ENCODE data around the gene KIF13A. TPM values are rescaled to one million over a fixed set of nuclear protein-coding genes. Genes with fewer than 3 reads are reported as not detected.
"Not testable (repeated sequence)": the region's sequence is repeated elsewhere in the genome, so short reads cannot be mapped to it uniquely, and the experiment has no call there.

The KIF13A gene
- total RNA-seq, 1 donor from 2014 or later, result 16.3 TPM

DNA sequence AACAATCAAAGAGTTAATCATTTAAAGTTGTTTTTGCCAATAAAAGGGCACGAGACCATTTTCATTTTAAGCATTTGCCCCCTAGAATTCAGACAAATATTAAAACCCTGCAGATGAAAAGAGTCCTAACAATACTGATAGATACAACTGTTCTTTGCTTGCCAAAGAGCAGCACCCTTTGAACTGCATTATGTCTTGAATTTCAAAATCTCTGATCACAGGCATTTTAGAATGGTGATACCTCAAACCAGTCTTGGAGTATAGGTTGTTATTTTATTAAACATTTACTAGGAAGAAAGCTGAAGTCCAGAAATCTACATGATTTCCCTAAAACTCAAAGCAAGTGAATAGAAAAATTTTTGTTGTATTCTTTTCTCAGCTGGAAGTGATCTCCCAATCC, 108.7 kb downstream of the KIF13A start:
- FAIRE-seq (no peak), DNase-seq (ENCODE audit: low spot score in 2 of 2) (no peak)

DNA sequence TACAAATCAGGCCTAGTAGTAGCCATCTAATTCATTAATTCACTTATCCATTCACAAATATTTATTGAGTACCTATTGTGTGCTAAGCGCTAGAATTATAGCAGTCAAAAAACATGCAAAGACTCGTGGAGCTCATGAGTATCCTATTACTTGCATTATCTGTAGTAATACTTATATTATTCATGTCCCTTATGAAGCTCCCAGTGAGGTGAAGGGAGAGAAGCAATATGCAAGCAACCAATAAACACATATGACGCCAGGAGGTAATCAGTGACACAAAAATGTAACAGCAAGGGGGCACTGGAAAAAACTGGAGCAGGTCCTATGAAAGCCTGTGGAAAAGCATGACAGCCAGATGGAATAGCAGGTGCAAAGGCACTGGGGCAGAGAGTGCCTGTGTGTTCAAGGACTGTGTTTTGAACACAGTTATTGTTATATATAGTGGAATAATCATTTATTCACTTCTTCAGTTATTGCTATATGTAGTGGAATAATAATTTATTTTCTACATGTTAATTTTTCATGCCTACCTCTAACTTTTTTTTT, 109.5 kb downstream of the KIF13A start:
- FAIRE-seq (no peak), DNase-seq (ENCODE audit: low spot score in 2 of 2) (no peak)

DNA sequence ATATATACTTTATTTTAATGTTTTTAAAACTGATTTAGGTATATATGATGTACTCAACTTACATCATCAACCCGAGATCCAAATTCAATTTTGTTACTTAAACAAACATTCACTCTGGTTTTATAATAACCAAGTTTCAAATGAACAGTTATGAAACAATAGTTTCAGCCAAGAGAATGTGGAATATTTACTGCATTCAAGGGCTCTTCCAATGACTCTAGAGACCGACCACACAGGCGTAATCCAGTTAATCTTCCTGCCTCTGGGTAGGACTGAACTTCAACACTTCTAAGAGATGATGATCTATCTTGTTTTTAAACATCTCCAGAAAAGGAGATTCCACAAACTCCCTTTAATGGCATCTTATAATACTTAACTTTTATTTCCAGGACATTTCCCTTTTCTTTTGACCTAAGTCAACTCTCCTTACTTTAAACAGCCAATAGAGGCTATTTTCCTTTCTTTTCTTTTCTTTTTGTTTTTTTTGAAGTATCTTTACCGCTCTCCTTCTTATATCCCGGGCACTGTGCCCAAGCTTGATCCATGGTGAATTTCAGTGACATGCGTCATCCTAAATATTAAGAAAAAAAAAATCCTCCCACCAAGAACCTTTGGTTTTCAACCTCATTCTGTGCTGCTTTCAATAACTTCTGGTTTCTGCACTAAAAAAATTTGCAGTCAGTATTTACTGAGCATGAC, 110.1 kb downstream of the KIF13A start:
- FAIRE-seq (no peak), DNase-seq (ENCODE audit: low spot score in 2 of 2) (no peak)

DNA sequence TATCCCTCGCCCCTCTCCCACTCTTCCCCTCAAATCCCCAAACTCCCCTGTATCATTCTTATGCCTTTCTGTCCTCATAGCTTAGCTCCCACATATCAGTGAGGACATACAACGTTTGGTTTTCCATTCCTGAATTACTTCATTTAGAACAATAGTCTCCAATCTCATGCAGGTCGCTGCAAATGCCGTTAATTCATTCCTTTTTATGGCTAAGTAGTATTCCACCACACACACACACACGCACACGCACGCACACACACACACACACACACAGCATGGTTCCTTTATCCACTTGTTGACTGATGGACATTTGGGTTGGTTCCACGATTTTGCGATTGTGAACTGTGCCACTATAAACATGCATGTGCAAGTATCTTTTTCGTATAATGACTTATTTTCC, 112.7 kb downstream of the KIF13A start:
- FAIRE-seq (no peak), DNase-seq (ENCODE audit: low spot score in 2 of 2) (no peak)

DNA sequence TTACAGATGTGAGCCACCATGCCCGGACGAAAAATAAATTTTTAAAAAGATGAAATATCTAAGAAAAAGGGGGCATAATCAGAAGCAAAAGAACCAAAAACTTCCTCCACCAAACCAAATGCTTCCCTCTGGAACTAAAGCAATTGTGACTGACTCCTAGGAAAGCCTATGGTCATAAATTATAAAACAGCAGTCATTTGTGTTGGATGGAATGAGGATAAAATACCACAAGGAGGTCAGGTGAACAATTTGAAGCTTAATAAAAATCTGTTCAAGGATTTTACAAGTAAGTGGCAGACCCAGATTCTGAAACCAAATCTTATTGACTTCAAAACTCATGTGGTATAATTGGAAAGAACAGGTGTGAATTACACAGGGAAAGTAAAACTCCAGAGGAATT, 114.5 kb downstream of the KIF13A start:
- no peak for DNase-seq (ENCODE audit: low spot score in 2 of 2)
- FAIRE-seq, result no peak

DNA sequence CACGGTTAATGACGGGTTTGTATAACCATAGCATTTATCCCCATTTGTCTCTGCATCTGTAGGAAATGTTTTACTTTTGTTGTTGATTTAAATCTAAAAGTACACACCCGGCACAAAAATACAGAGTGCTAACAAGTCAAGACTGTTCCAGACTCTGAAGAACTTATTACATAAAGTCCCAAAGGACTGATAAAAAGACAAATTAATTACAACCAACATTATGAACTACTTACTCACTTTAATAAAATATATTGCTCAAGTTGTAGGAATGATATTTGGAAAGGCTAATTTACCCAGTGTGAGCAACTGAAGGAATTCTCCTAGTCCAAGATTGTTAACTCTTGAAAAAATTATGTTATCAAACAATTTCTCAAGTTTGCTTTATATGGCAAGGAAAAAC, 115.6 kb downstream of the KIF13A start:
- FAIRE-seq, result no peak
- DNase-seq (ENCODE audit: low spot score in 2 of 2), result no peak

DNA sequence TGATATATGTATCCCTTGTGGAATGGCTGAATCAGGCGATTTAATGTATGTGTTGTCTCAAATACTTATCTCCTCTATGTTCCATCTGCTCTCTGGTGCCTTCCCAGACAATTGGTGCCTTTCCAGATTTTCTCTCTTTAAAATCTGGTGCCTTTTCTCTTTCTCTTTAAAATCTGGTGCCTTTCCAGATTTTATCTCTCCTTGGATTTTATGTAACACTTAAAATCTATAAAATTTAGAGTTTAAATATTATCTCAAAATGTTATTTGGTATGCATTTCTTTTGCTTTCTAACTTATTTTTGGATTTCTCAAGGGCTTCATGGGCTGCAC, 116.3 kb downstream of the KIF13A start:
- FAIRE-seq, result no peak
- no peak for DNase-seq (ENCODE audit: low spot score in 2 of 2)

DNA sequence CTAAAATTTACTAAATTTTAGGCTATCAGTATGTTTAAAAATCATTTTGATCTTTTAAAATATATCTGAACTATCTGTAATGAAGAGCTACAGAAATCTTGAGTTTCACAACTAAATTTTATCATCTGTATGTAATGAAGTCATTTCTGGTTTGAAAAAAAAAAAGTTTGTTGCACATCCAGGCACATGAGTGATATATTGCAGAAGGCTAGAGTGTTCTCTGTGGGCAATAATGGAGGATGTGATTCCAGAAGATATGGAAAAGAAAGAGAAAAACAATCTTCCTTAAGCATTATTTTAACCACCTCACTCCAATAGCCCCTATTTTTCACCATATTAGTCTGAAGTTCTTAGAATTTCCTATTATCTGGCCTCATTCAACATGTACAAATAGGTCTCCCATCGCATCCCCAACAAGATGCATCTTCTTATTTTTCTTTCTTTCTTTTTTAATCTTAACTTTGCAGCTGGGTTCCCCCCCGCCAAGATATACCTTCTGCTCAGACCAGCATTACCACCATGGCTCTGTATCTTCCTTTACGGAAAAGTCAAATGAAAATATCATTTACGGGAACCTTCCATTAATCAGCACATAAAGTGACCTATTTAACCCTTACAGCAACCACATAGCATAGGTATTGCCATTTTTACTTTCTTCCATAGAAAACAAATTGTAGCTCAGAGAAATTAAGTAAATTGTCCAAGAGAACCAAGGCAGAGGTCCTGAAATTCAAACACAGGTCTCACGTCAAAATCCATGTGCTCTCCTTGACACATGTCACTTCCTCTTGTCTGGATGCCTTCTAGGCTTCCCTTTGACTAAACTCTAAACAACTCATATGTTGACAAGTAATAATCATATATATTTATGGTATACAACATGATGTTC, 116.9 kb downstream of the KIF13A start:
- DNase-seq (ENCODE audit: low spot score in 2 of 2) (no peak), FAIRE-seq (no peak)

DNA sequence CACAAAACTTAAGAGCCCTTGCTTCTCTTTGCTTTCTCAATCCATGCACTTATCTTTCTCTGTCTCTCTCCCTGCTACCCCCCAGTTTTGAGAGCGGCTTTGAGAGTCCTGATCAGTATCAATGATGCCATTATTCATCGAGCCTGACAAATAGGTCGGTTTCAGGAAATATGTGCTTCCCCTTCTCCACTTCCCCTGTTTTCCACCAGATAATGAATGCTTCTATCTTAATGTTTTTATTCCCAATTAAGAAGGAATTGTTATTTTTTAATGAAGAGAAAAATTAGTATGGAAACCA, 117.7 kb downstream of the KIF13A start:
- DNase-seq (ENCODE audit: low spot score in 2 of 2), result no peak
- no peak for FAIRE-seq

DNA sequence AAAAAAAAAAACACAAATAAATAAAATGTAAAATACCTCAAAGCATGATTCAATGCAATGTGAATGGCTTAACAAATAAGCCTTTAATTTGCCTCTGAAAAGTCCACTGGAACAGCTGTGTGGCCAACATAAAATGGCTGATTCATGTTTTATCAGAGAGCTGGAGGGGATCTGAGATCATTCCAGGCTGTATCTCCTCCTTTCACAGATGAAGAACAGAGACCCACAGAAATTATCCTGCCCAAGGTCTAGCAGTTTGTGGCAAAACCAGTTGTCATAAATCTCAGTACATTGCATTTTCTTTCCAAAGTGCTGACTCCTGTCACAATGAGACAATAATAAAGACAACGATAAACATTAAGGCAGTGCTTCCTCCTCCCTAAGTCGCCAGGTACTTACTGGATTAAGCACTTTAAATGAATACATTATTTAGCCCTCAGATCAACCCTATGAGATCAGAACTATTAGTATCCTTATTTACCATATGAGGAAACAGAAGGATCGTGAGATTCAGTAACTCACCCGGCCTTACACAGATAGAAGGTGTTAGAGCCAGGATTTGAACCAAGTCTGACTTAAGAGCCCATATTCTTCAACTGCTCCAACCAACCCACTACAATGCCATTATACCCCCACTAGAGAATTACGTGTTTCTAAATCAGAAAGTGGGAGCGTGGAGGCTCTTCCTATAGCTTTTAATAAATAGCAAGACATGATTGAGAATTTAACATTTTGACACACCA, 118.3 kb downstream of the KIF13A start:
- DNase-seq (ENCODE audit: low spot score in 2 of 2) (peak in 1 of 2 donors; percentile 9), FAIRE-seq (no peak)

DNA sequence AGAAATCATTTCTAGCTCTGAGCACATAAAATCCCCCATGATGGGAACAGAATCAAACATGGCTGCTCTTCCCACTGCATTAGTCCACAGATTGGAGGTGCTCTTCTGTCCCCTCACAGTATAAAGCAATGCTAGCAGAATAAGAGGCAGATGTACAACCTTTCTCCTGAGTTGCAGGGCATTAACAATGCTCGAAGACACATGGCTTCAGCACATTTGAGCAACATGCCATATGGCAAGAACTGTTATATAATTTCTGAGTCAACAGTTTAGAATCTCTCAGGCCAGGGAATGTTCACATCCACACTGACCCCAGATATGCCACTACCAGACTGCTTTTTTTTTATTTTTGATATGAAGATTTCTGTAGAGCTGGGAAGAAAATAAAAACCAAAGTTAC, 119.6 kb downstream of the KIF13A start:
- DNase-seq (ENCODE audit: low spot score in 2 of 2) (no peak), FAIRE-seq (no peak)

DNA sequence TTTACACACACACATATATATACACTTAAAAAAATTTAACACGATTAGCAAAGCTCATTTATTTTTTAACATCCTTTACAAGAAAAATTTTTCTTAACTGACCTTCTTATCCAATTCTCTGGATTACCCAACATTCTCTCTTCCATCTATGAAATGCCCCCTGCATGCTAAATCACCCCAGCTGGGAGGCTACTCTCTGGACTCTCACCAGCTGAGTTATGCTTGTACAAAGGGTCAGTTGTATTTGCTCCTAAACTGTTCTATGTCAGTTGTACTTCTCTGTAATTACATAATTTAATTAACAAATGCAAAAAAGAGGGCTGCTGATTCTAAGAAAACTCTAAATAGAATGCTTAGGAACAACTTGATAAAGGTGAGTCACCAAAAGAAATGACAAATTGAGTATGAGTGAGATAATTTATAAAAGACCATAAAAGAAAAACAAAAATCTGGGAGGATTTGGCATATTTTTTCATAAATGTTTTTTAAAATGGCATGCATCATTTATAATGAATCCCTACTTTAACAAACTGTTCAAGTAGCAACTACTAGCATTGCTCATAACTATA, 120.5 kb downstream of the KIF13A start:
- FAIRE-seq (peak; percentile 15), DNase-seq (ENCODE audit: low spot score in 2 of 2) (peak in 1 of 2 donors; percentile 8)

DNA sequence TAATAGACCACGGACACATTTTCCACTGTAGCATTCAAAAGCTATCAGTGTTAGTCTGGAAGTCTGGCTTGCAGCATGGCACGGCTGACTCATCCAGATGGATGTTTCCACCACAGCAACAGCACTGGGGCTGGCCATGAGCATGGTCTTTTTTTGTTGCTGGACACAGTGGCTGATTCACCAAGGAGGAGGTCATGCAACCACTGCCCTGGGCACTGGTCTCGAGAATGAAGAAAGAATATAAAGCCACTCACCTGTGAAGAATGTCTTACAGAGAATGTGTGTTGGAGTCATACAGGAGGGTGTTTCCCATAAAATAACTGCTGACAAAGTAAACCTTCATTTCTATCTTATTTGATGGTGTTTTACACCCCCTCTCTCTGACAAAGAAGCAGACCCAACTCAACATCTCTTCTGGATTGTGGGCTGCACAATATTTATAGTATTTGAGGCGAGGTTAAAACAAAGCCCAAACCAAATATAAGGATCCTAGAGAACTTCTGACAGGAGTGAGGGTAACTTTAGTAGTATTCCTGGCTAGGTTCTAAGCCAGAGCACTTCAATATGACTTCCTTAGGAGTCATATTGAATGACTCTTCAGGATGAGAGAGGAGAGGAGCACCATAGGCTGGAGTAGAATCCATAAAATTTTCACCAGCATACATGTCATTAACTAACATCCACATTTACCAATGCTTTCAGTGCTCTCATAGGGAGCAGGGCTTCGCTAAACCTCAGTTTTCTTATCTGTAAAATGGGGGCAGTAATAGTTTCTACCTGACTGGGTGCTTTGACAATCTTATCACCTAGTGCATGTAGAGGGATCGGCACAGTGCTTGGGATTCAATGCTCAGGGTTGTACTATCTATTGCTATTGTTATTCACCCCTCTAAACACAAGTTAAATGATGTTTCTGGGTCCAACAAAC, 121.4 kb downstream of the KIF13A start:
- peak in 1 of 2 donors; percentile 15 for DNase-seq (ENCODE audit: low spot score in 2 of 2)

DNA sequence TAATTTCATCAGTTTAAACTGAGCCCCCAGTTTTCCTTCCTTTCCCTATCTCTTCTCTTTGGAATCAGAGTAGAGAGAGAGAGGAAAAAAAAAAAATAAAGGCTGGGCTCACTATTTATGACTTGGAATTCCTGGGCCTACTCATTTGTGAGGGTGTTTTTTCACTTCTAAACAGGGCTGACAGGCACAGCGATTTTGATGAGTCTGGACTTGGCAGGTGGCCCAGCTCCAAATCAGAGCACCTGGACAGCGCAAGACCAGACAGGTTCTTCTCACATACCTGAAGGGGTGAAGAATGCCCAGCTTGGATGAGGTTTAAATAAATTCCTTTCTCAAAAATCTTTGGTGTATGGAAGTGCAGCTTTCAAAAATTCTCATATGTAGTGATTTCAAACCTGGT, 122.2 kb downstream of the KIF13A start:
- DNase-seq (ENCODE audit: low spot score in 2 of 2) (no peak), FAIRE-seq (no peak)

More for the DNA sequence above, 121.4 kb downstream of the KIF13A start:
- no peak for FAIRE-seq

DNA sequence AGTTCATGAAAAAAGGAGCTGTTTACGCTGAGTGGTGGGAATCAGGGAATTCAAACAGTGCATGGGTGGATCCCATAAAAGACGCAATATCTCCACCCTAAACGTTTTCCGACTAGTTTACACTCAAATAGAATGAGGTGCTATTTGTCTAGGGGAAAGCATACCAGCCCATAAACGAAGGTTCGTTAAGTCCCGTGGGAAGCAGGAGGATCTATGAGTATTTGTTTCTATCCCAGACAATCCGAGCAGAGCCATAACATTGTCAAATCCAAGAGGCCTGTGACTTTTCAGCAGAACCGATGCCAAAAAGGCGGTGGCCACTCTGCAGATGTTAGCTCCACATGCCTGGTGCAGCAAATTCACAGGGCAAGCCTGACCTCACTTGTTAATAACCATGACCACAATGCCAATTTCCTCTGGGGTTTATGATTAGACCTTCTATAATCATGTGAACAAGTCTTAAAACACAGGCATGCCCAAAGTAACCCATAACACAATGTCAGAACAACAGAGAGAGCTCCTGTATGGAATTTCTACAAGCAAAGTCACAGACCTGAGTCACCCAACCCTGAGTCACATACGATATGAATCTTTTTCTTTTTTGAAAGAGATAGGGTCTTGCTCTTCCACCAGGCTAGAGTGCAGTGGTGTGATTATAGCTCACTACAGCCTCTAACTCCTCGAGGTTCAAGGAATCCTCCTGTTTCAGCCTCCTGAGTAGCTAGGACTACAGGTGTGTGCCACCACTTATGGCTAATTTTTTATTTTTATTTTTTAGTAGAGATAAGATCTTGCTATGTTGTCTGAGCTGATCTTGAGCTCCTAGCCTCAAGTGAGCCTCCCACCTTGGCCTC, 123.3 kb downstream of the KIF13A start:
- DNase-seq (ENCODE audit: low spot score in 2 of 2) (no peak), FAIRE-seq (no peak)

DNA sequence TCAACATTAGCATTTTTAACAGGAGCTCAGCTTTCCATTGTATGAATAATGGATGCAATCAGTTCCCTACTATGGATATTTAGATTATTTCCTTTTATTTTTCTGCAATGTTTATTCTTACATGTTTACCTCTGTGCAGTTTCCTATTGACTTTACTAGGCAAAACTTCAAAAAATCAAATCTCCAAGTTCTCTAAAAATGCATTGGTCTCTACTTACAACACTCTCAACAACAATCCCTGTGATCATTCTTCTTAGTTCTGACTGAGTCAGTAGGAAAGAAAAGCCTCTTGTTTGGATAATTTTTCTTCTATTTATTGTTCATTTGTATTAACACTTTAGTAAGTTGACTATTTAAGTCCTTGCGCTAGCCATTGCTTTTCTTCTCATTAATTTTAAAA, 126.1 kb downstream of the KIF13A start:
- FAIRE-seq (no peak), DNase-seq (ENCODE audit: low spot score in 2 of 2) (no peak)

DNA sequence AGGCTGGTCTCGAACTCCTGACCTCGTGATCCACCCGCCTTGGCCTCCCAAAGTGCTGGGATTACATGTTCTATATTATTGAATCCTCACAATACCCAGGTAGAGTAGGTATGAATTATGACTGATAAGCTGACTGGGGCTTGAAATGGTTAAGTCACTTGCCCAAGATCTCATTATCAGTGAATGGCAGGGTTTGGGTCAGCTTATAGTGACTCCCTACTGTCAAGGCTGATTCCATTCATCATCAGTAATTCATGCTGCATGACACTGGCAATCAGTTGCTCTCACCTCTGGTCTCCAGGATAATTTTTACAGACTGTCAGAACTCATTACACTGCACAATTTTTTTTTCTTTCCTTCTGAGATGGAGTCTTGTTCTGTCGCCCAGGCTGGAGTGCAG, 127.6 kb downstream of the KIF13A start:
- FAIRE-seq (no peak), DNase-seq (ENCODE audit: low spot score in 2 of 2) (no peak)

DNA sequence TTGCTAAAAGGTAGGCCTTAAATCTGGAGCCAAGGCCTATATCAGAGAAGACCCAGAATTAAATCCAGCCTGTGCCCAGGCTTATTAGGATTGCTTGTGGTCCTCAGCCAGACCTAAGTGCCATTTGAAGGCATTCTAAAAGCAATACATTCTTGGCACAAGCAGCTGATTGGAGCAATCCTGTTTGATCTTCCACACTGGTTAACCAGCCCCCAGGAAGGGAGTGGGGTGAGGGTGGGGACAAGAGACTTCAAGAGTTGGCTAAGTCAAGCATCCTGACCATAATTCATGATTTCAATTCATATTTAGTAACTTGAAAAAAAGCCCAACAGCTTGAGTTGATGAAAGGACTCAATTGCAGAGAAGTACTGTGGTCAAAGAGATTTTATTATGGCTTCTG, 128.9 kb downstream of the KIF13A start:
- FAIRE-seq, result no peak
- no peak for DNase-seq (ENCODE audit: low spot score in 2 of 2)

DNA sequence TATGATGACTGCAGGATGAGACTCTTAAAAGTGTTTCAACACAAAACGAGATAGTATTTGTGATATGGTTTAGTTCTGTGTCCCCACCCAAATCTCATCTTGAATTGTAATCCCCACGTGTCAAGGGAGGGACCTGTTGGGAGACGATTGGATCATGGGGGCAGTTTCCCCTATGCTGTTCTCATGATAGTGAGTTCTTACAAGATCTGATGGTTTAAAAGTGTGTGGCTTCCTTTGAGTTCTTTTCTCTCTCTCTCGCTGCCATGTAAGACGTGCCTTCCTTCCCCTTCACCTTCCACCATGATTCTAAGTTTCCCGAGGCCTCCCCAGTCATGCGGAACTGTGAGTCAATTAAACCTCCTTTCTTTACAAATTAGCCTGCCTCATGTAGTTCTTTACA, 130.2 kb downstream of the KIF13A start:
- not testable (repeated sequence) for DNase-seq (ENCODE audit: low spot score in 2 of 2); FAIRE-seq
